Iris pigment epithelial cell (primary cell): Measurements from ENCODE around the gene NUMB.
A peak's percentile ranks its signal among the peaks of the same experiment; 100 is the strongest.

Experiments used
- DNase-seq: peaks from one replicate; pipeline ENCODE4 v3.0.0-alpha.2; 2011; ENCODE audit warnings: low read depth

The NUMB gene

GRCh38 chr14:73245480-73246325 is 212.6 kb downstream of the NUMB start:
- peak; percentile 49 for DNase-seq

- DNase-seq, result no peak
Measured at GRCh38 chr14:73244541-73245290, 213.6 kb downstream of the NUMB start.

- no peak for DNase-seq
Measured at GRCh38 chr14:73243748-73244147, 214.6 kb downstream of the NUMB start.

GRCh38 chr14:73243341-73243740 is 215.0 kb downstream of the NUMB start:
- DNase-seq, result no peak

- DNase-seq, result peak; percentile 32
Measured at GRCh38 chr14:73242357-73242901, 215.9 kb downstream of the NUMB start.

GRCh38 chr14:73241481-73242165 is 216.7 kb downstream of the NUMB start:
- DNase-seq, result no peak

- DNase-seq, result no peak
Measured at GRCh38 chr14:73240816-73241480, 217.4 kb downstream of the NUMB start.

GRCh38 chr14:73239393-73240241 is 218.7 kb downstream of the NUMB start:
- peak; percentile 78 for DNase-seq

DNA sequence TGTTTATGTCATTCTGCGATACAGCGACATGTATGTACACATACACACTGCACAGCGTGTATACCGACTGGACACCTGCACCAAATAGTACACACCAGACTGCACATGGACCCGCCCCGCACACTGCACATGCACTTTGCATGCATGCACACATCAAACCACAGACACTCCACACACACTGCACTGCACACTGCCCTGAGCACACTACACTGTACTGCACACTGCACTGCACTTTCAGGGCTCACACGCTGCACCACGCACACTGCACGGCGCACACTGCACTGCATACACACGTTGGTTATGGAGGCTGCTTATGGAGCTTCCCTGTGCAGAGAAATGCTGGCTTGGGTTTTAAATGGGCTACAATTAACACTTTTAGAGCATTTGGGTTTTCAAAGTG is 219.4 kb downstream of the NUMB start:
- no peak for DNase-seq

DNA sequence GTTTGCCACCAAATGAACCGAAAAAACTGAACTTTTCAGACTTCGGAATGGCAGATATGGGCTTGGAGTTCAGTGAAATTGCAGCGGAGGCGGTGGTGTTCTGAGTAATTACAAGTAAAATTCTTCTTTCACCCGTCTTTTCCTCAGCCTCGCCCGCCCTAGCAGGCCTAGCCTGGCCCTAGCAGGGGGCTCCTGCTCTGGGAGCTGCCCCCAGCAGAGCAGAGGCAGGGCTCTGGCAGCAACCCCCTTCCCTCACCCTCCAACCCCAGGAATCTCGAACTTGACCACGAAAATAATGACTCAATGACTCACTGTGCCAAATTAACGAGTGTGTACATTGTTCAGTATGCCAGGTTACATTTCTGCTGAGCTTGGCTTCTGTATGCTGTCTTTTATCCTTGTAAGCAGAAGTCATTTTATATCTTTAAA is 219.9 kb downstream of the NUMB start:
- peak; percentile 81 for DNase-seq

DNA sequence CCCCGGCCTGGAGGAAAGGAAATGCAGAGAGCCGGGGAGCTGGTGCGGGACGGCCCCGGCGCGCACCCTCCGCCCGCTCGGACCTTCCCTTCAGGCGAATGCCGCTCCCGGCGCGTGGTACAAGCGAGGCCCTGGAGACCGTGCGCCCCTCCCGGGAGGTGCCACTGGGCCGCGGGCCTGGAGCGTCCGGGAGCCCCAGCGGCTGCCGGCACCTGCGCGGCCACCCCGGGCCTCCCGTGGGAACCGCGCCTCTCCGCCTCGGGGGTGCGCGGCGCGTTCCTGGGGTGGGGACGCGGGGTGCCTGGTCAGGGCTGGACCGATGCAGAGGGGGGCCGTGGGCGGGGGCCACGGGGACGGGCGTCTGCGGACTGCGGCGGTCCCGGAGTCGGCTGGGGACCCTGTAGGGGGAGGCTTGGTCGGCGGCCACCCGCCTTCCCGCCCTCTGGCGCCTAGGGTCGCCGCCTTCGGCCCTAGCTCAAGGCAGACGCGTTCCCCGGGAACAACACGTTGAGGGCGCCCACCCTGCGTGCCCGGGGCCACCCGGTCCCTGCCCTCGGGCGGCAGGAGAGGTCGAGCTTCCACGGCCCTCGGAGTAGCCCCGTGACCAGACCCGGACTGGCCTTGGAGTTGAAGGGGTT is 220.4 kb downstream of the NUMB start:
- no peak for DNase-seq

GRCh38 chr14:73237219-73237785 is 221.0 kb downstream of the NUMB start, which contains the start of gene PAPLN:
PAPLN (plus strand) TSS chr14:73237506; CDS start chr14:73239779, 2,273 bp downstream.
- peak; percentile 31 for DNase-seq

DNA sequence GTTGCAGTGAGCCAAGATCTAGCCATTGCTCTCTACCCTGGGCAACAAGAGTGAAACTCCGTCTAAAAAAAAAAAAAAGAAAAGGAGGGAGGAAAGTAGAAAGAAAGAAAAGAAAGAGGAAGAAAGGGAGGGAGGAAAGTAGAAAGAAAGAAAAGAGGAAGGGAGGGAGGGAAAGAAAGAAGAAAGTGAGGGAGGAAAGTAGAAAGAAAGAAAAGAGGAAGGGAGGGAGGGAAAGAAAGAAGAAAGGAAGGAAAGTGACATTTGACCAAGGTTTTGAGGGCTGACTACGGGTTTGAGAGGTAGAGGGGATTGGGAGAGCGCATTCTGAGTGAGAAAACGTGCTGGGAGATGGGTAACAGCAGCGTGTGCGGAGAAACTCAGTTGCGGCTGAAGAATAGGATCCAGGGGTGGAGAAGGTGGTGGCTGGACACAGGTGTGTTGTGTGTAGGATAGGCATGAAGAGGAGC is 221.6 kb downstream of the NUMB start:
- DNase-seq, result no peak

DNA sequence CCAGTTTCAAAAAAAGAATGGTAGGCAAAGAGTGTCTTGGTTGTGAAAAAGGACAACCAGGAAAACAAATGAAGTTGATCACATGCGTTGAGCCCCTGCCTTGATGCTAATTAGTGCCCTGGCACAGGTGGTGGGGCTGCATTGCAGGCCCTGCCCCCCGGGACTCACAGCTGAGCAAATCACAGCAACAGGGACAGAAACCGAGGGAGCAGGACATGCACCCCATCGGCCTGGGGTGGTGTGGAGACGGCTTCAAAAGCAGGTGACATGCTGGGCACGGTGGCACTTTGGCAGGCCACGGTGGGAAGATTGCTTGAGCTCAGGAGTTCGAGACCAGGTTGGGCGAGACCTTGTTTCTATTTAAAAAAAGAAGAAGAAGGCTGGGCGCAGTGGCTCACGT is 222.2 kb downstream of the NUMB start:
- DNase-seq, result no peak

DNA sequence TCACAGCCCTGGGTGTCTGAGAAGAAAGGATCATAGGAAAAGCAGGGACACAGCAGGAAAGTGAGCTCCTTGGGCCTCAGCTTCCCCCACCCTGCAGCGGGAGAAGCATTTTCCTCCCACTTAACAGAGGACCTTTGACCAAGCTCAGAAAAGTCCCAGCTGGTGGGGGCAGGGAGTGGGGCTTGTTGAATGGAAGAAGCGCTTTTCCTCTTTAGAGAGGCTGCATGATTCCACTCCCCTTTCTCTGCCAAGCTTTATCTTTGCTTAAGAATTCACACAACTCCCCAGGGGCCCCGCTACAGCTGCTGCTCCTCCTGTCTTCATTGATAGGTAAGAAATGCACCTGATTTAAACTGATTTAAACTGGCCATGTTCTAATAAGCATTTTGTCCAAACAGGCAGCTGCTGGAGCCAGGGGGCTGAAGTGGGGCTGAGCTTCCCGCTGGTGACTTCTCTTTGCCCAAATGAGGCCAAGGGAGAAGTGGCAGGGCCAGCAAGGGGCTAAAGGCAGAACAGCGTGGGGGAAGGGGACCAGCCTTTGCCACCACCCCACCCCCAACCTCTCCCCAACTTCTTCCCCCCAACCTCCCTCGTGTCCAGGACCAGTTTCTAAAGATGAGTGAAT is 222.7 kb downstream of the NUMB start:
- DNase-seq, result no peak

- no peak for DNase-seq
Measured at GRCh38 chr14:73234586-73235394, 223.6 kb downstream of the NUMB start.

DNA sequence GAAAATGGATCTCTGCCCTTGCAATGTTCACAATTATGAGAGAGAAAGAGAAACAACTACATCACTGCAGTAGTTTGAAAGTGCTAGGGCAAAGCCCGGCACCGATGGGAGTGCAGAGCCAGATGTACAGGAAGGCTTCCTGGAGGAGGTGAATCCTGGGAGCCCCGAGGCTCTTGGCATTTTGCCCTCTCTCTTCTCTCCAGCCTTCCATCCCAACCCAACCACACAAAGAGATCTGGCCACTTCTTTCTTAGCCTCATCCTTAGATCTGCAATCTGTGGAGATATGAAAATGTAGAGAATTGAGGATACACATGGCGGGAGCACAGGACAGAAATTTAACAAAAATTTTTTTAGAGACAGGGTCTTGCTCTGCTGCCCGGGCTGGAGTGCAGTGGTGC is 224.3 kb downstream of the NUMB start:
- no peak for DNase-seq

DNA sequence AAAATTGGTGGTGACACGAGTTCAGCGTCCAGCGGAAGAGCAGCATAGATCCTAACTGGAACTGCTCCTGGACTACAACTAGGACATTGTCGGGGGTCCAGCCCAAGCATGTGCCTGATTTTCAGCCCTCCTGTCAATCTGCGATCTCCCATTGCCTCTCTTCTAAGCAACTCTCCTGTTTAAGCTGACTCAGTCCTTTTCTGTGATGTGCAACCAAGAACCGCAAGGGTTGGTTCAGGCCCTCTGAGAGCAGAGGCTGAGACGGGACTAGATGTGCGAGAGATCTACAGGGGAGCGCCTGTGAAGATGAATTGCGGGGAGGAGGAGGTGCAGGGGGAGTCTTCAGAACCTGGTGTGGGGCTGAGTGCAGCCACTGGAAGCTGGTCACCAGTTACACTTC is 224.8 kb downstream of the NUMB start:
- no peak for DNase-seq
